Hepatocyte (in vitro differentiated cells): ENCODE measurements around the gene CRISPLD2.

Experiments used
- CTCF ChIP-seq: fragments of 200-600 bp; sonication (generic); IDR thresholded peaks from 2 replicates; pipeline ENCODE4 v1.5.1; 2016; ENCODE audit warnings: antibody characterized with exemption, mild to moderate bottlenecking; ENCODE audit not compliant: poor library complexity
- EZH2 ChIP-seq: fragments of 200-600 bp; sonication (generic); IDR thresholded peaks from 2 replicates; pipeline ENCODE4 v1.6.1; 2016; ENCODE audit warnings: antibody characterized with exemption, mild to moderate bottlenecking, borderline replicate concordance

DNA sequence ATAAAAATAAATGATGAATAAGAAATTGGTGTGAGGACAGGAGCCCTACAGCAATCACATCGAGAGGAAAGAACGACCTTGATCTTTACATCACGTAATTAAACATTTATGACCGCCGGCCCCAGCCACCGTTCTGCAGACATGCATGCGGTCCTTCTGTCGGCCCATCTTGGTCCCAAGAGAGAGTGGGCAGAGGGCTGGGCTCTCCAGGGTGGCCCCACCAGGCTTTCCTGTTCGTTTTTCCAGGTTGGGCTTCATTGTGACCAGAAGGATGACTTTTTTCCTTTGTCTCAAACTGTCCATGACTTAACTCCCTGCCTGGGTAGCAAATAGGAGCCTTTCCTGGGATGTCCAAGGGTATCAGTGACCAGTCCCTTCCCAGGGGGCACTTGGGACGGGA is 3.3 kb upstream of the CRISPLD2 start:
- TF ChIP-seq CTCF (no peak), EZH2 (no peak)
